HCT116 (cell line): ENCODE data around the gene UCHL3. TPM values are rescaled to one million over a fixed set of nuclear protein-coding genes. Genes with fewer than 3 reads are reported as not detected.

Experiments used
- ATAC-seq: fragments of 200-7000 bp; cut with Tn5 transposase; 2 replicates; pipeline ENCODE4 v1.9.1; 2020; ENCODE audit warnings: mild to moderate bottlenecking, moderate library complexity
- BruUV-seq: library from RNA; stranded (reverse); fragments of 400-500 nt; replicated peaks from 2 replicates; lab custom pipeline; 2021; lab: Mats Ljungman, UMichigan
- CTCF ChIA-PET: fragments of 300-600 bp; sonication (Branson Sonifier 250); formaldehyde crosslinking; loops from one replicate; lab custom pipeline; 2021; ENCODE audit warnings: antibody characterized with exemption; lab: Charles Lee
- POLR2A ChIA-PET: fragments of 300-600, 350-600 bp; sonication (Branson Sonifier 250); formaldehyde crosslinking; loops from one replicate; lab custom pipeline; 2021; ENCODE audit warnings: antibody characterized with exemption; lab: Charles Lee
- RAD21 ChIA-PET, 2 experiments: fragments of 300-600 bp; sonication (Branson Sonifier 250); formaldehyde crosslinking; loops; one replicate each; lab custom pipeline; 2023; ENCODE audit warnings: low total read pairs in 2 of 2; ENCODE audit not compliant: uncharacterized antibody in 2 of 2, unreplicated experiment in 2 of 2, low non-redundant PET in 1 of 2; lab: Charles Lee
- DNase-seq: peaks from one replicate; pipeline ENCODE4 v3.0.0-alpha.2; 2010; ENCODE audit warnings: low read depth, low spot score
- H2AFZ ChIP-seq: fragments of 200-600 bp; shearing (Covaris generic), sonication (generic); 2 replicates; pipeline ENCODE4 v1.6.1; 2017; ENCODE audit warnings: low read depth, mixed run types, mixed read lengths, antibody characterized with exemption, low read length; ENCODE audit not compliant: poor library complexity, severe bottlenecking
- H3K27ac ChIP-seq: 2 replicates; pipeline ENCODE4 v1.5.1; 2012; ENCODE audit warnings: low read depth, low read length
- H3K27me3 ChIP-seq: fragments of 200-600 bp; sonication (generic); 2 replicates; pipeline ENCODE4 v1.6.1; 2016; ENCODE audit warnings: mixed run types, low read length, mixed read lengths; ENCODE audit not compliant: insufficient read depth
- H3K36me3 ChIP-seq, 2 experiments: fragments of 200-500 bp in 1 of 2; fragments of 200-600 bp in 1 of 2; sonication (Bioruptor generic) in 1 of 2; sonication (generic) in 1 of 2; 2 replicates each; pipeline versions ENCODE4 v1.5.1 to v1.6.1; 2014 to 2016; ENCODE audit warnings: low read length in 2 of 2, inconsistent platforms in 1 of 2, mixed read lengths in 1 of 2, mixed run types in 1 of 2; ENCODE audit not compliant: insufficient read depth in 2 of 2, control insufficient read depth in 1 of 2
- H3K4me1 ChIP-seq, 2 experiments: fragments of 200-600 bp in 1 of 2; sonication (generic) in 1 of 2; 2 replicates each; pipeline versions ENCODE4 v1.5.1 to v1.6.1; 2012 to 2017; ENCODE audit warnings: low read length in 2 of 2, inconsistent platforms in 1 of 2, mild to moderate bottlenecking in 1 of 2, mixed read lengths in 1 of 2, mixed run types in 1 of 2, moderate library complexity in 1 of 2; ENCODE audit not compliant: insufficient read depth in 2 of 2, control insufficient read depth in 1 of 2
- H3K4me2 ChIP-seq: fragments of 200-600 bp; sonication (generic); 2 replicates; pipeline ENCODE4 v1.6.1; 2017; ENCODE audit warnings: mixed run types, low read length, mixed read lengths
- H3K4me3 ChIP-seq, 2 experiments: fragments of 200-600 bp in 1 of 2; sonication (generic) in 1 of 2; replicated peaks in 1 of 2; 2 replicates each; pipeline ENCODE4 v1.5.1; 2011 to 2016; ENCODE audit warnings: low read length in 2 of 2, control low read depth in 1 of 2, low read depth in 1 of 2, mild to moderate bottlenecking in 1 of 2, mixed read lengths in 1 of 2, mixed run types in 1 of 2
- H3K79me2 ChIP-seq: fragments of 200-600 bp; sonication (generic); 2 replicates; pipeline ENCODE4 v1.6.1; 2017; ENCODE audit warnings: mild to moderate bottlenecking, mixed run types, low read length, moderate library complexity, mixed read lengths; ENCODE audit not compliant: insufficient read depth
- H3K9ac ChIP-seq: fragments of 200-600 bp; sonication (generic); 2 replicates; pipeline ENCODE4 v1.6.1; 2016; ENCODE audit warnings: low read length, mixed read lengths
- H3K9me2 ChIP-seq: fragments of 200-600 bp; sonication (generic), shearing (Covaris generic); 2 replicates; pipeline ENCODE4 v1.6.1; 2017; ENCODE audit warnings: mixed run types, mild to moderate bottlenecking, moderate library complexity; ENCODE audit not compliant: insufficient read depth
- H3K9me3 ChIP-seq, 2 experiments: fragments of 200-500 bp in 1 of 2; fragments of 200-600 bp in 1 of 2; sonication (Bioruptor generic) in 1 of 2; sonication (generic) in 1 of 2; 2 replicates each; pipeline ENCODE4 v1.6.1; 2014 to 2017; ENCODE audit warnings: low read length in 2 of 2, mixed read lengths in 2 of 2, inconsistent platforms in 1 of 2, low read depth in 1 of 2, mild to moderate bottlenecking in 1 of 2, mixed run types in 1 of 2, moderate library complexity in 1 of 2; ENCODE audit not compliant: control insufficient read depth in 1 of 2, insufficient read depth in 1 of 2
- H4K20me1 ChIP-seq: fragments of 200-600 bp; sonication (generic), shearing (Covaris generic); 2 replicates; pipeline ENCODE4 v1.6.1; 2017; ENCODE audit warnings: mixed run types, mild to moderate bottlenecking, moderate library complexity; ENCODE audit not compliant: insufficient read depth
- CBX3 ChIP-seq: IDR thresholded peaks from 2 replicates; pipeline ENCODE4 v1.6.1; 2012; ENCODE audit warnings: low read depth
- ELF1 ChIP-seq: IDR thresholded peaks from 2 replicates; pipeline ENCODE4 v1.6.1; 2012; ENCODE audit warnings: low read depth, borderline replicate concordance
- FOSL1 ChIP-seq: IDR thresholded peaks from 2 replicates; pipeline ENCODE4 v1.6.1; 2012; ENCODE audit warnings: low read depth
- JUND ChIP-seq: IDR thresholded peaks from 2 replicates; pipeline ENCODE4 v1.6.1; 2012
- POLR2A ChIP-seq: IDR thresholded peaks from 2 replicates; pipeline ENCODE4 v1.7.0; 2011; ENCODE audit warnings: borderline replicate concordance; ENCODE audit not compliant: insufficient read depth, insufficient read length; ENCODE audit errors: extremely low read depth
- RAD21 ChIP-seq: IDR thresholded peaks from 2 replicates; pipeline ENCODE4 v1.6.1; 2012; ENCODE audit warnings: low read depth, mild to moderate bottlenecking
- REST ChIP-seq: IDR thresholded peaks from 2 replicates; pipeline ENCODE4 v1.6.1; 2012; ENCODE audit warnings: low read depth
- SP1 ChIP-seq: IDR thresholded peaks from 2 replicates; pipeline ENCODE4 v1.6.1; 2012; ENCODE audit warnings: low read depth
- SRF ChIP-seq: IDR thresholded peaks from 2 replicates; pipeline ENCODE4 v1.6.1; 2012; ENCODE audit warnings: low read depth
- TCF7L2 ChIP-seq: IDR thresholded peaks from 2 replicates; pipeline ENCODE4 v1.7.0; 2011; ENCODE audit warnings: borderline replicate concordance, inconsistent platforms; ENCODE audit not compliant: insufficient read depth, insufficient read length; ENCODE audit errors: extremely low read depth
- YY1 ChIP-seq: IDR thresholded peaks from 2 replicates; pipeline ENCODE4 v1.6.1; 2011; ENCODE audit warnings: low read length, low read depth, moderate library complexity, mild to moderate bottlenecking; ENCODE audit not compliant: insufficient replicate concordance; ENCODE audit errors: extremely low read depth
- ZNF274 ChIP-seq: fragments of 200-500 bp; sonication (Bioruptor generic); IDR thresholded peaks from 2 replicates; pipeline ENCODE4 v1.6.1; 2014; ENCODE audit warnings: mild to moderate bottlenecking, low read depth, low read length, inconsistent platforms
- intact Hi-C: fragments of 100-400 bp; cut with micrococcal nuclease; formaldehyde crosslinking; loops from 2 replicates; pipeline ENCODE4 v1.10.0; 2022
- total RNA-seq: library from RNA; stranded (reverse); gene quantifications from one replicate; pipeline ENCODE4 v1.2.1, GENCODE V29; 2021; ENCODE audit not compliant: unreplicated experiment
- TF ChIP-seq, protein P1 (sequence below), 3 experiments: fragments of 200-600 bp in 1 of 3; sonication (generic) in 1 of 3; IDR thresholded peaks in 2 of 3; conservative IDR thresholded peaks in 1 of 3; 2 replicates each; pipeline ENCODE4 v1.5.1; 2012 to 2017; ENCODE audit warnings: low read depth in 2 of 3, low read length in 2 of 3, antibody characterized with exemption in 1 of 3, borderline replicate concordance in 1 of 3, control low read depth in 1 of 3, mild to moderate bottlenecking in 1 of 3, mixed read lengths in 1 of 3, mixed run types in 1 of 3, moderate library complexity in 1 of 3; ENCODE audit not compliant: insufficient read depth in 1 of 3
- TF ChIP-seq, protein P2 (sequence below): IDR thresholded peaks from 2 replicates; pipeline ENCODE4 v1.6.1; 2012
- TF ChIP-seq, protein P3 (sequence below): IDR thresholded peaks from 2 replicates; pipeline ENCODE4 v1.6.1; 2011; ENCODE audit warnings: mild to moderate bottlenecking, low read length, moderate library complexity; ENCODE audit not compliant: insufficient replicate concordance; ENCODE audit errors: extremely low read depth

The UCHL3 gene
- total RNA-seq, 1 experiment from 2014 or later: 32.4 TPM

- intact Hi-C loops: no loop called here
- no TSS peak for BruUV-seq
- POLR2A ChIA-PET: no interaction called here
- Histone ChIP-seq H3K4me3 (no peak overlapping the region), H3K4me2 (no peak overlapping the region), H3K27ac (no peak overlapping the region), H3K36me3 (no peaks in the 10 kb centered on the region), H3K27me3 (no peaks in the 10 kb centered on the region), H3K4me1 (no peaks in the 10 kb centered on the region), H3K9me2 (no peaks in the 10 kb centered on the region), H4K20me1 (no peaks in the 10 kb centered on the region), H2AFZ (no peak overlapping the region), H3K79me2 (no peaks in the 10 kb centered on the region), H3K9me3 (no peaks in the 10 kb centered on the region), H3K9ac (no peak overlapping the region)
- no peak for TF ChIP-seq SRF
- TF ChIP-seq FOSL1: no peak
- TF ChIP-seq YY1: no peak
- TF ChIP-seq, protein P1, sequence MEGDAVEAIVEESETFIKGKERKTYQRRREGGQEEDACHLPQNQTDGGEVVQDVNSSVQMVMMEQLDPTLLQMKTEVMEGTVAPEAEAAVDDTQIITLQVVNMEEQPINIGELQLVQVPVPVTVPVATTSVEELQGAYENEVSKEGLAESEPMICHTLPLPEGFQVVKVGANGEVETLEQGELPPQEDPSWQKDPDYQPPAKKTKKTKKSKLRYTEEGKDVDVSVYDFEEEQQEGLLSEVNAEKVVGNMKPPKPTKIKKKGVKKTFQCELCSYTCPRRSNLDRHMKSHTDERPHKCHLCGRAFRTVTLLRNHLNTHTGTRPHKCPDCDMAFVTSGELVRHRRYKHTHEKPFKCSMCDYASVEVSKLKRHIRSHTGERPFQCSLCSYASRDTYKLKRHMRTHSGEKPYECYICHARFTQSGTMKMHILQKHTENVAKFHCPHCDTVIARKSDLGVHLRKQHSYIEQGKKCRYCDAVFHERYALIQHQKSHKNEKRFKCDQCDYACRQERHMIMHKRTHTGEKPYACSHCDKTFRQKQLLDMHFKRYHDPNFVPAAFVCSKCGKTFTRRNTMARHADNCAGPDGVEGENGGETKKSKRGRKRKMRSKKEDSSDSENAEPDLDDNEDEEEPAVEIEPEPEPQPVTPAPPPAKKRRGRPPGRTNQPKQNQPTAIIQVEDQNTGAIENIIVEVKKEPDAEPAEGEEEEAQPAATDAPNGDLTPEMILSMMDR (IDR thresholded peaks at IDR 0.05 in 2 of 3, conservative IDR thresholded peaks at IDR 0.05 in 1 of 3; ENCODE audit: borderline replicate concordance in 1 of 3, insufficient read depth in 1 of 3, low read depth in 2 of 3, low read length in 2 of 3): no peak
- TF ChIP-seq POLR2A: no peak
- TF ChIP-seq, protein P2, sequence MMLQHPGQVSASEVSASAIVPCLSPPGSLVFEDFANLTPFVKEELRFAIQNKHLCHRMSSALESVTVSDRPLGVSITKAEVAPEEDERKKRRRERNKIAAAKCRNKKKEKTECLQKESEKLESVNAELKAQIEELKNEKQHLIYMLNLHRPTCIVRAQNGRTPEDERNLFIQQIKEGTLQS: no peak
- no peak for TF ChIP-seq RAD21
- no peak for TF ChIP-seq CBX3
- TF ChIP-seq ELF1: no peak
- TF ChIP-seq, protein P3, sequence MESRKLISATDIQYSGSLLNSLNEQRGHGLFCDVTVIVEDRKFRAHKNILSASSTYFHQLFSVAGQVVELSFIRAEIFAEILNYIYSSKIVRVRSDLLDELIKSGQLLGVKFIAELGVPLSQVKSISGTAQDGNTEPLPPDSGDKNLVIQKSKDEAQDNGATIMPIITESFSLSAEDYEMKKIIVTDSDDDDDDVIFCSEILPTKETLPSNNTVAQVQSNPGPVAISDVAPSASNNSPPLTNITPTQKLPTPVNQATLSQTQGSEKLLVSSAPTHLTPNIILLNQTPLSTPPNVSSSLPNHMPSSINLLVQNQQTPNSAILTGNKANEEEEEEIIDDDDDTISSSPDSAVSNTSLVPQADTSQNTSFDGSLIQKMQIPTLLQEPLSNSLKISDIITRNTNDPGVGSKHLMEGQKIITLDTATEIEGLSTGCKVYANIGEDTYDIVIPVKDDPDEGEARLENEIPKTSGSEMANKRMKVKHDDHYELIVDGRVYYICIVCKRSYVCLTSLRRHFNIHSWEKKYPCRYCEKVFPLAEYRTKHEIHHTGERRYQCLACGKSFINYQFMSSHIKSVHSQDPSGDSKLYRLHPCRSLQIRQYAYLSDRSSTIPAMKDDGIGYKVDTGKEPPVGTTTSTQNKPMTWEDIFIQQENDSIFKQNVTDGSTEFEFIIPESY: no peak
- no peak for TF ChIP-seq SP1
- TF ChIP-seq ZNF274: no peak
- TF ChIP-seq REST: no peak
- TF ChIP-seq JUND: no peak
- no peak for TF ChIP-seq TCF7L2
- CTCF ChIA-PET: no interaction called here
- no peak for DNase-seq
- RAD21 ChIA-PET: no interaction called here
- no peak for ATAC-seq
These were observed 41.5 kb upstream of the UCHL3 start for GRCh38 chr13:75508002-75508548.
